GM18505 (cell line): ENCODE results near the gene MROH8.
"Not testable (repeated sequence)": the region's sequence is repeated elsewhere in the genome, so short reads cannot be mapped to it uniquely, and the experiment has no call there.

Experiments
- ATAC-seq: cut with Tn5 transposase; IDR thresholded peaks from one replicate; pipeline ENCODE4 v1.9.1; 2021; ENCODE audit not compliant: unreplicated experiment
- POLR2A ChIP-seq: IDR thresholded peaks from 4 replicates; pipeline ENCODE4 v1.6.1; 2011; ENCODE audit warnings: borderline replicate concordance; ENCODE audit not compliant: insufficient read depth, insufficient read length; ENCODE audit errors: extremely low read depth

Gene MROH8

GRCh38 chr20:37075932-37076685 lies 103.2 kb downstream of the MROH8 start:
- no peak for ATAC-seq
- TF ChIP-seq POLR2A: no peak

DNA sequence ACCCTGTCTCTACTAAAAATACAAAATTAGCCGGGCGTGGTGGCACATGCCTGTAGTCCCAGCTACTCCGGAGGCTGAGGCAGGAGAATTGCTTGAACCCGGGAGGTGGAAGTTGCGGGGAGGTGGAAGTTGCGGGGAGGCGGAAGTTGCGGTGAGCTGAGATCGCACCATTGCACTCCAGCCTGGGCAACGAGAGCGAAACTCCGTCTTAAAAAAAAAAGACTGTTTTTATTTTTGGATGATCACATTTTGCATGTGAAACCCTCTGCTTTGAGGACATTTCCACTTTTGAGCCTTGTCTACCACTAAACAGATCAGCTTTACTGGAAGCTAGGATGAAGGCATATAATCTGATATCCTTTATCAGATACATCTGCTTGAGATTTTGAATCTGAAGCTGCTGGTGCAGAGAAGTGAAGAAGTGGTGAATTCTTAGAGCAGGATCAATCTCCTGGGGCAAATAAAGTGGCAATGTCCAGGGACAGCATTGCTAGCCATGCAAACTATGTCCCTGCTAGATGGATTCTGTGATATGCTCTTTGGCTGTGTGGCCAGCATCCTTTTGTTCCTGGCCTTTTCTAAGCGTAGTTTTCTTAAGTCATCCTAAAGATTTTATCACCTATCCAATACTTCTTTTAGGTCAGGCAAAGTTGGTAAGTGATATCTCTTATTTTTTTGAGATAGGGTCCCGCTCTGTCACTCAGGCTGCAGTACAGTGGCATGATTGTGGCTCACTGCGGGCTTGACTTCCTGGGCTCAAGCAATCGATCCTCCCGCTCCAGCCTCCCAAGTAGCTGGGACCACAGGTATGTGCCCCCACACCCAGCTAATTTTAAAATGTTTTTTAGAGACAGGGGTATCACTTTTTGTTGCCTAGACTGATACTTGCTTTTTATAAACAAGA lies 106.8 kb downstream of the MROH8 start:
- ATAC-seq: no peak
- TF ChIP-seq POLR2A: no peak

DNA sequence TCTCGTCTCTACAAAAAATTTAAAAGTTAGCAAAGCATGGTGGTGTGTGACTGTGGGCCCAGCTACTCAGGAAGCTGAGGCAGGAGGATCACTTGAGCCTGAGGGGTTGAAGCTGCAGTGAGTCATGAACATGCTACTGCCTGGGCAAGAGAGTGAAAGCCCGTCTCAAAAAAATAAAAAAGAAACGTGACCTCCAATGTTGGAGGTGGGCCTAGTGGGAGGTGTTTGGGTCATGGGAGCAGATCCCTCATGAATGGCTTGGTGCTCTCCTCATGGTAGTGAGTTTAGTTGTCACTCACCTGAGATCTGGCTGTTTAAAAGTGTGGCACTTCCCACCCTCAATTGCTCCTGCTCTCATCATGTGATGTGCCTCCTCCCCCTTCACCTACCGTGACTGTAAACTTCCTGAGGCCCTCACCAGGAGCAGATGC lies 107.9 kb downstream of the MROH8 start:
- no peak for ATAC-seq
- TF ChIP-seq POLR2A: no peak

DNA sequence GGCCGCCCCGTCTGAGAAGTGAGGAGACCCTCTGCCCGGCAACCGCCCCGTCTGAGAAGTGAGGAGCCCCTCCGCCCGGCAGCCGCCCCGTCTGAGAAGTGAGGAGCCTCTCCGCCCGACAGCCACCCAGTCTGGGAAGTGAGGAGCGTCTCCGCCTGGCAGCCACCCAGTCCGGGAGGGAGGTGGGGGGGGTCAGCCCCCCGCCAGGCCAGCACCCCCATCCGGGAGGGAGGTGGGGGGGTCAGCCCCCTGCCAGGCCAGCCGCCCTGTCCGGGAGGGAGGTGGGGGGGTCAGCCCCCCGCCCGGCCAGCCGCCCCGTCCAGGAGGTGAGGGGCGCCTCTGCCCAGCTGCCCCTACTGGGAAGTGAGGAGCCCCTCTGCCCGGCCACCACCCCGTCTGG lies 109.8 kb downstream of the MROH8 start:
- not testable (repeated sequence) for ATAC-seq

DNA sequence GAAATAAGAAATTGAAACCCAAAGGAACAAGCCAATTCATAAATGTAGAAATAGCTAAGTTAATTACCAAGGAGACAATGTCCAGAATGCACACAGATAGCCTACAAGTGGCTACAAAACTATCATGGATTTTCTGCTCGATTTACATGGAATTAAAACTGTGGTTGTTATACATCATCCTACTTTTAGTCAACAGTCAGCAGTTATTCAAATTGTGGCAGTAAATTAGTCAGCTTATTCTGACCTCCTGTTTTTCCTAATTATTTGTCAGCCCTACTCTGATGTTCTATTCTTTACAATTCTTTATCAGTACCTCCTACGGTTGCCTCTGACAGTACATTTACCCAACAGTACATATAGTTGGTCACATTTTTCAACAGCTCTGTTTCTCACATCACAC lies 113.2 kb downstream of the MROH8 start:
- no peak for TF ChIP-seq POLR2A
- ATAC-seq: no peak

GRCh38 chr20:37055276-37055675 lies 124.1 kb downstream of the MROH8 start:
- no peak for TF ChIP-seq POLR2A
- ATAC-seq: no peak

GRCh38 chr20:37053230-37053950 lies 126.0 kb downstream of the MROH8 start:
- ATAC-seq: no peak

More at GRCh38 chr20:37053230-37053950, 126.0 kb downstream of the MROH8 start:
- no peak for TF ChIP-seq POLR2A
